Measurements from ENCODE around the gene DBT. TPM values are rescaled to one million over a fixed set of nuclear protein-coding genes. Genes with fewer than 3 reads are reported as not detected.

DBT gene
- total and polyA plus RNA-seq, 2 of the 13 experiments (the other 11 are each of a cell fraction or from before 2014, with no cell fraction given), result 3.3 to 10.2 TPM

DNA sequence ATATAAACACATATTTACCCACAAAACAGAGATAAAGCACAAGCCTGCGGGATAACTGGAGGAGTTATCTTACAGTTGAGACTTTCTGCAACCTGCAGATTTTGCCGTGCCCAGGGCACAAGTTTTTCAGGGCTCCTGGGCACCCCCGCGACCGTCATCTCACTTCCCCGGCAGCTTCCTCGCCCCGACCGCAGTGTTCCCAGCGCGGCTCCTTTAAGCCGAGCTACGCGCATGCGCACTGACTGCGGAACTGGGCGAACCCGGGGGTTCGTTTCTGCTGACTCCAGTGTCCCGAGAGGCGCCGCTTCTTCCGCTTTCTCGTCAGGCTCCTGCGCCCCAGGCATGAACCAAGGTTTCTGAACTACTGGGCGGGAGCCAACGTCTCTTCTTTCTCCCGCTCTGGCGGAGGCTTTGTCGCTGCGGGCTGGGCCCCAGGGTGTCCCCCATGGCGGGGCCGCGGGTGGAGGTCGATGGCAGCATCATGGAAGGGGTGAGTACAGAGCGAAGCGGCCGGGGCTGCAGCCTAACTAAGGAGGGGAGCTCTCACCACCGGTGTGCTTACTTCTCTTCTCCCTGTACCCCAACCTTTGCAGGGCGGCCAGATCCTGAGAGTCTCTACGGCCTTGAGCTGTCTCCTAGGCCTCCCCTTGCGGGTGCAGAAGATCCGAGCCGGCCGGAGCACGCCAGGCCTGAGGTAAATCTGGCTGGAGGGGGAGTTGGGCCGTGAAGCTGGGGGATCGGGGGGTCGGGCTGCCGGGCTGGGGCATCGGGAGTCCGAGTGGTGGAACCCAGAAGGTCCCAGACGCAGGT lies 16.5 kb upstream of the DBT start, which contains the start of gene RTCA (continued):
- no peak for TF ChIP-seq ZNF207 (IDR thresholded peaks at IDR 0.05; ENCODE audit: borderline replicate concordance)
- TF ChIP-seq, protein P1, sequence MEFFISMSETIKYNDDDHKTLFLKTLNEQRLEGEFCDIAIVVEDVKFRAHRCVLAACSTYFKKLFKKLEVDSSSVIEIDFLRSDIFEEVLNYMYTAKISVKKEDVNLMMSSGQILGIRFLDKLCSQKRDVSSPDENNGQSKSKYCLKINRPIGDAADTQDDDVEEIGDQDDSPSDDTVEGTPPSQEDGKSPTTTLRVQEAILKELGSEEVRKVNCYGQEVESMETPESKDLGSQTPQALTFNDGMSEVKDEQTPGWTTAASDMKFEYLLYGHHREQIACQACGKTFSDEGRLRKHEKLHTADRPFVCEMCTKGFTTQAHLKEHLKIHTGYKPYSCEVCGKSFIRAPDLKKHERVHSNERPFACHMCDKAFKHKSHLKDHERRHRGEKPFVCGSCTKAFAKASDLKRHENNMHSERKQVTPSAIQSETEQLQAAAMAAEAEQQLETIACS (CRISPR knock-in tag; IDR thresholded peaks at IDR 0.05), result no peak
- peak; percentile 70; the same call in 1 of the 2 replicates for TF ChIP-seq MTF2 (CRISPR knock-in tag; IDR thresholded peaks at IDR 0.05; ENCODE audit: borderline replicate concordance)
- peak; percentile 77; the same call in 1 of the 2 replicates for TF ChIP-seq SMAD1 (CRISPR knock-in tag; IDR thresholded peaks at IDR 0.05; ENCODE audit: borderline replicate concordance, low read depth)
- no peak for TF ChIP-seq ZNF549 (CRISPR knock-in tag; IDR thresholded peaks at IDR 0.05)
- no peak for TF ChIP-seq ZNF773 (CRISPR knock-in tag; IDR thresholded peaks at IDR 0.05; ENCODE audit: borderline replicate concordance)
- TF ChIP-seq ZBTB20 (CRISPR knock-in tag; IDR thresholded peaks at IDR 0.05; ENCODE audit: borderline replicate concordance, low read depth), result peak; percentile 28; the same call in 1 of the 2 replicates
- no peak for TF ChIP-seq ZNF780A (CRISPR knock-in tag; IDR thresholded peaks at IDR 0.05)
- TF ChIP-seq NFRKB (IDR thresholded peaks at IDR 0.05), result no peak
- no peak for TF ChIP-seq ZNF510 (CRISPR knock-in tag; IDR thresholded peaks at IDR 0.05; ENCODE audit: low read depth)
- TF ChIP-seq SALL2 (CRISPR knock-in tag; IDR thresholded peaks at IDR 0.05), result peak; percentile 91; the same call in 1 of the 2 replicates
- no peak for TF ChIP-seq SSRP1 (CRISPR knock-in tag; IDR thresholded peaks at IDR 0.05)
- no peak for TF ChIP-seq SRF (IDR thresholded peaks at IDR 0.05; ENCODE audit: low read depth, low read length)
- TF ChIP-seq NCOA2 (CRISPR knock-in tag; IDR thresholded peaks at IDR 0.05), result 0 out of 2 replicates have a peak, but pooled peaks have one; percentile 29
- TF ChIP-seq, protein P2, sequence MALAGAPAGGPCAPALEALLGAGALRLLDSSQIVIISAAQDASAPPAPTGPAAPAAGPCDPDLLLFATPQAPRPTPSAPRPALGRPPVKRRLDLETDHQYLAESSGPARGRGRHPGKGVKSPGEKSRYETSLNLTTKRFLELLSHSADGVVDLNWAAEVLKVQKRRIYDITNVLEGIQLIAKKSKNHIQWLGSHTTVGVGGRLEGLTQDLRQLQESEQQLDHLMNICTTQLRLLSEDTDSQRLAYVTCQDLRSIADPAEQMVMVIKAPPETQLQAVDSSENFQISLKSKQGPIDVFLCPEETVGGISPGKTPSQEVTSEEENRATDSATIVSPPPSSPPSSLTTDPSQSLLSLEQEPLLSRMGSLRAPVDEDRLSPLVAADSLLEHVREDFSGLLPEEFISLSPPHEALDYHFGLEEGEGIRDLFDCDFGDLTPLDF (CRISPR knock-in tag; IDR thresholded peaks at IDR 0.05), result peak; percentile 79
- TF ChIP-seq, protein P3, sequence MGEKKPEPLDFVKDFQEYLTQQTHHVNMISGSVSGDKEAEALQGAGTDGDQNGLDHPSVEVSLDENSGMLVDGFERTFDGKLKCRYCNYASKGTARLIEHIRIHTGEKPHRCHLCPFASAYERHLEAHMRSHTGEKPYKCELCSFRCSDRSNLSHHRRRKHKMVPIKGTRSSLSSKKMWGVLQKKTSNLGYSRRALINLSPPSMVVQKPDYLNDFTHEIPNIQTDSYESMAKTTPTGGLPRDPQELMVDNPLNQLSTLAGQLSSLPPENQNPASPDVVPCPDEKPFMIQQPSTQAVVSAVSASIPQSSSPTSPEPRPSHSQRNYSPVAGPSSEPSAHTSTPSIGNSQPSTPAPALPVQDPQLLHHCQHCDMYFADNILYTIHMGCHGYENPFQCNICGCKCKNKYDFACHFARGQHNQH (CRISPR knock-in tag; IDR thresholded peaks at IDR 0.05), result 0 out of 2 replicates have a peak, but pooled peaks have one; percentile 15
- TF ChIP-seq, protein P4, sequence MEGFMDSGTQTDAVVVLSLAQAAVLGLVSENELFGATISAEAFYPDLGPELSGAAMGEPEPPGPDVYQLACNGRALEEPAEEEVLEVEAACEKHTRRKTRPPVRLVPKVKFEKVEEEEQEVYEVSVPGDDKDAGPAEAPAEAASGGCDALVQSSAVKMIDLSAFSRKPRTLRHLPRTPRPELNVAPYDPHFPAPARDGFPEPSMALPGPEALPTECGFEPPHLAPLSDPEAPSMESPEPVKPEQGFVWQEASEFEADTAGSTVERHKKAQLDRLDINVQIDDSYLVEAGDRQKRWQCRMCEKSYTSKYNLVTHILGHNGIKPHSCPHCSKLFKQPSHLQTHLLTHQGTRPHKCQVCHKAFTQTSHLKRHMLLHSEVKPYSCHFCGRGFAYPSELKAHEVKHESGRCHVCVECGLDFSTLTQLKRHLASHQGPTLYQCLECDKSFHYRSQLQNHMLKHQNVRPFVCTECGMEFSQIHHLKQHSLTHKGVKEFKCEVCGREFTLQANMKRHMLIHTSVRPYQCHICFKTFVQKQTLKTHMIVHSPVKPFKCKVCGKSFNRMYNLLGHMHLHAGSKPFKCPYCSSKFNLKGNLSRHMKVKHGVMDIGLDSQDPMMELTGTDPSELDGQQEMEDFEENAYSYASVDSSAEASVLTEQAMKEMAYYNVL (CRISPR knock-in tag; IDR thresholded peaks at IDR 0.05; ENCODE audit: borderline replicate concordance), result no peak
- no peak for TF ChIP-seq ZNF660 (CRISPR knock-in tag; IDR thresholded peaks at IDR 0.05; ENCODE audit: borderline replicate concordance, low read depth)
- TF ChIP-seq, protein P5, sequence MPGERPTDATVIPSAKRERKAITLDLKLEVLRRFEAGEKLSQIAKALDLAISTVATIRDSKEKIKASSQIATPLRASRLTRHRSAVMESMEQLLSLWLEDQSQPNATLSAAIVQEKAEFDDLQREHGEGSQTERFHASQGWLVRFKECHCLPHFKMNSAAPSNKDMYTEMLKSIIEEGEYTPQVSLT (CRISPR knock-in tag; IDR thresholded peaks at IDR 0.05; ENCODE audit: borderline replicate concordance, low read depth), result no peak
- TF ChIP-seq HMG20A (CRISPR knock-in tag; IDR thresholded peaks at IDR 0.05; ENCODE audit: borderline replicate concordance), result no peak
- TF ChIP-seq NPAS2 (CRISPR knock-in tag; IDR thresholded peaks at IDR 0.05; ENCODE audit: borderline replicate concordance), result no peak
- TF ChIP-seq CEBPG (CRISPR knock-in tag; IDR thresholded peaks at IDR 0.05), result no peak
- TF ChIP-seq ELF3 (CRISPR knock-in tag; IDR thresholded peaks at IDR 0.05), result peak; percentile 57
